Measurements from ENCODE around the gene KIAA1143.

GRCh38 chr3:44762170-44762677 lies 805 bp upstream of the KIAA1143 start:
- no peak for TF ChIP-seq POLR2AphosphoS5 (IDR thresholded peaks at IDR 0.05; ENCODE audit: borderline replicate concordance, low read depth, low read length)
- no peak for TF ChIP-seq EZH2 (IDR thresholded peaks at IDR 0.05)

All from SK-N-MC (cell line).